Ovary (tissue), 9 donors: Measurements from ENCODE around the gene NUP133. TPM values are rescaled to one million over a fixed set of nuclear protein-coding genes. Genes with fewer than 3 reads are reported as not detected.
"Not testable (repeated sequence)": the region's sequence is repeated elsewhere in the genome, so short reads cannot be mapped to it uniquely, and the experiment has no call there.

ENCODE experiments used
- DNase-seq, 5 donors: peaks; one replicate each; pipeline ENCODE4 v3.0.0-alpha.2; 2019 to 2020
- H3K27ac ChIP-seq, 2 donors: fragments of 200-600 bp; one replicate each; pipeline versions ENCODE4 v1.5.1 to v1.8.0; 2019 to 2022
- H3K27me3 ChIP-seq: fragments of 200-600 bp; one replicate; pipeline ENCODE4 v1.8.0; 2022
- H3K36me3 ChIP-seq: fragments of 200-600 bp; sonication (generic); one replicate; pipeline ENCODE4 v1.5.1; 2019
- H3K4me1 ChIP-seq: one replicate; pipeline ENCODE4 v1.8.1; 2013; ENCODE audit warnings: mild to moderate bottlenecking, moderate library complexity; ENCODE audit not compliant: insufficient read depth
- H3K4me3 ChIP-seq: fragments of 200-600 bp; sonication (generic); one replicate; pipeline ENCODE4 v1.5.1; 2017
- H3K9me3 ChIP-seq, 2 donors: fragments of 200-600 bp in 1 of 2; sonication (generic) in 1 of 2; one replicate each; pipeline versions ENCODE4 v1.5.1 to v1.8.1; 2013 to 2019; ENCODE audit warnings: mild to moderate bottlenecking in 1 of 2, moderate library complexity in 1 of 2
- CTCF ChIP-seq, 3 donors: fragments of 450-650 bp in 2 of 3; fragments of 200-600 bp in 1 of 3; IDR thresholded peaks; one replicate each; pipeline versions ENCODE4 v1.5.1 to v1.8.0; 2016 to 2022; ENCODE audit warnings: antibody characterized with exemption in 3 of 3, mild to moderate bottlenecking in 1 of 3
- EP300 ChIP-seq: sonication (generic); formaldehyde crosslinking; IDR thresholded peaks from one replicate; pipeline ENCODE4 v1.6.1; 2017; ENCODE audit warnings: antibody characterized with exemption
- POLR2A ChIP-seq: fragments of 450-650 bp; IDR thresholded peaks from one replicate; pipeline ENCODE4 v1.6.1; 2017; ENCODE audit warnings: antibody characterized with exemption, mild to moderate bottlenecking, moderate library complexity
- WGBS, 3 donors: extraction: QIAGEN DNeasy Blood & Tissue Kit in 1 of 3; methylation state at CpG; one replicate each; pipeline versions ENCODE4 v1.1.5 to v1.1.7; 2013 to 2017; 5-methylcytosine and 5-hydroxymethylcytosine counted together
- intact Hi-C, 4 donors: fragments of 100-400 bp; cut with DNase I; formaldehyde crosslinking; loops; one replicate each; pipeline versions ENCODE4 v1.11.0 to v1.15.1; 2022 to 2023
- polyA plus RNA-seq, 2 donors: library from polyadenylated mRNA; stranded (reverse); fragments of 200-250 nt in 1 of 2; fragments of 350-450 nt in 1 of 2; fragmentation: Illumina TruSeq in 1 of 2; extraction: RNeasy Lipid Tissue Mini Kit (QIAGEN cat#74804) in 1 of 2; gene quantifications; one replicate each; pipeline ENCODE4 v1.2.3, GENCODE V29; 2013 to 2014
- small RNA-seq: library from RNA; depleted of rRNA; stranded (forward); fragments of <200 nt; gene quantifications from one replicate; pipeline ENCODE3, GENCODE V24; 2016
- total RNA-seq, 7 donors: library from RNA; depleted of rRNA in 2 of 7; stranded (reverse); fragments of >200 nt in 2 of 7; fragmentation: NEBNext Ultra II Directional in 3 of 7; extraction: Animal tissue kit (Norgen Biotek cat#: 25700) in 3 of 7; gene quantifications; one replicate each; pipeline versions ENCODE4 v1.1.0 to v1.2.4, GENCODE V29; 2016 to 2023
- donor health status: DM: no; HTN: no; CAD: no; lungs with moderate emphysema.
- donor health status: DM: no; HTN: no; CAD: no.
- donor health status: Bipolar disorder and iron deficiency.
- donor health status: DM: yes; HTN: yes; CAD: no.
- donor health status: DM: no; HTN: no; CAD: no.
- donor health status: DM: yes; HTN: yes; CAD: no.

Gene NUP133
- total and polyA plus RNA-seq, 9 donors, result 15.3 to 49.2 (median 40.6) TPM

GRCh38 chr1:229397762-229398161 lies 110.4 kb downstream of the NUP133 start:
- no peaks in the 10 kb centered on the region for H3K27me3 ChIP-seq
- H3K4me3 ChIP-seq, result no peak overlapping the region
- no peak for TF ChIP-seq POLR2A
- TF ChIP-seq EP300, result no peak
- TF ChIP-seq CTCF (IDR thresholded peaks at IDR 0.05), result no peak
- DNase-seq, result no peak
- H3K27ac ChIP-seq, result no peak overlapping the region
- WGBS, 3 donors, result 22 to 28% (median 23%) methylated on average over 5 of the region's 5 CpGs
- no peaks in the 10 kb centered on the region for H3K9me3 ChIP-seq
- intact Hi-C loops, result no loop called here
- no peaks in the 10 kb centered on the region for H3K36me3 ChIP-seq
- H3K4me1 ChIP-seq, result no peaks in the 10 kb centered on the region

GRCh38 chr1:229396585-229397206 lies 111.4 kb downstream of the NUP133 start:
- no peak for DNase-seq
- no peaks in the 10 kb centered on the region for H3K27me3 ChIP-seq
- no peaks in the 10 kb centered on the region for H3K36me3 ChIP-seq
- WGBS, 3 donors, result 38 to 40% (median 39%) methylated on average over 11 of the region's 11 CpGs
- intact Hi-C loops, result no loop called here
- H3K9me3 ChIP-seq, result no peaks in the 10 kb centered on the region
- H3K4me3 ChIP-seq, result no peak overlapping the region
- H3K27ac ChIP-seq, result no peak overlapping the region
- no peak for TF ChIP-seq POLR2A
- no peak for TF ChIP-seq EP300
- no peak for TF ChIP-seq CTCF (IDR thresholded peaks at IDR 0.05)
- no peaks in the 10 kb centered on the region for H3K4me1 ChIP-seq

- intact Hi-C loops, H3K4me1 ChIP-seq, H3K36me3 ChIP-seq, H3K4me3 ChIP-seq, DNase-seq, H3K27ac ChIP-seq, H3K27me3 ChIP-seq, H3K9me3 ChIP-seq: not testable (repeated sequence)
- 84 to 90% (median 87%) methylated on average over 5 of the region's 5 CpGs for WGBS, 3 donors
These were observed 113.6 kb downstream of the NUP133 start for GRCh38 chr1:229394517-229394916.

GRCh38 chr1:229392936-229393335 lies 115.2 kb downstream of the NUP133 start:
- TF ChIP-seq CTCF (IDR thresholded peaks at IDR 0.05) (no peak), POLR2A (no peak), EP300 (no peak)
- H3K27me3 ChIP-seq, result no peaks in the 10 kb centered on the region
- intact Hi-C loops, result no loop called here

More at GRCh38 chr1:229392936-229393335, 115.2 kb downstream of the NUP133 start:
- Histone ChIP-seq H3K27ac (no peak overlapping the region), H3K4me3 (no peak overlapping the region), H3K4me1 (no peaks in the 10 kb centered on the region), H3K9me3 (no peaks in the 10 kb centered on the region), H3K36me3 (no peaks in the 10 kb centered on the region)
- WGBS, 3 donors, result 70 to 75% (median 73%) methylated on average over 4 of the region's 4 CpGs
- DNase-seq, result no peak

Small RNAs within 50 kb of the gene (small RNA-seq; reads per million reads assigned to genes)
- not detected for gene RN7SKP276
- not detected for gene RNA5SP78
- gene RNU4-21P, result not detected

Other genes starting within 250 kb of the NUP133 start
- gene RAB4A, start 237.2 kb downstream of the NUP133 start, total RNA-seq, result 10 to 100 TPM; 19.5 to 69.2 (median 62.3) TPM
- gene RAB4A, start 237.2 kb downstream of the NUP133 start, polyA plus RNA-seq, result 10 to 100 TPM; 29.6 to 34.8 TPM
- 1 to 10 TPM; 3.3 to 9.2 (median 6.8) TPM for gene CCSAP, start 165.3 kb downstream of the NUP133 start, total RNA-seq
- gene CCSAP, start 165.3 kb downstream of the NUP133 start, polyA plus RNA-seq, result 1 to 10 TPM; 3.7 to 5.6 TPM
- gene ACTA1, start 74.2 kb downstream of the NUP133 start, total RNA-seq, result 1 to 10 TPM in 2 of 7 donors, under 1 TPM in 1, not detected in 4; 0.33 to 3.3 (median 2.1) TPM
- under 1 TPM; 0.47 to 0.70 TPM for gene ACTA1, start 74.2 kb downstream of the NUP133 start, polyA plus RNA-seq
- gene ABCB10, start 50.4 kb upstream of the NUP133 start, total RNA-seq, result 10 to 100 TPM in 5 of 7 donors, 1 to 10 TPM in 2; 7.6 to 15.4 (median 10.3) TPM
- 1 to 10 TPM; 5.6 to 6.9 TPM for gene ABCB10, start 50.4 kb upstream of the NUP133 start, polyA plus RNA-seq
- gene TAF5L, start 117.8 kb upstream of the NUP133 start, total RNA-seq, result 10 to 100 TPM in 6 of 7 donors, 1 to 10 TPM in 1; 7.6 to 19.8 (median 12.5) TPM
- 10 to 100 TPM in 1 of 2 donors, 1 to 10 TPM in 1; 9.1 to 18.8 TPM for gene TAF5L, start 117.8 kb upstream of the NUP133 start, polyA plus RNA-seq
- gene URB2, start 117.9 kb upstream of the NUP133 start, total RNA-seq, result 10 to 100 TPM in 4 of 7 donors, 1 to 10 TPM in 3; 4.5 to 16.7 (median 11.2) TPM
- 1 to 10 TPM; 2.2 to 6.1 TPM for gene URB2, start 117.9 kb upstream of the NUP133 start, polyA plus RNA-seq